GM19099 (cell line): Measurements from ENCODE around the gene PABPN1L.

ENCODE experiments used
- POLR2A ChIP-seq: IDR thresholded peaks from 3 replicates; pipeline ENCODE4 v1.6.1; 2011; ENCODE audit warnings: low read depth; ENCODE audit not compliant: insufficient read length; ENCODE audit errors: extremely low read depth

Gene PABPN1L

DNA sequence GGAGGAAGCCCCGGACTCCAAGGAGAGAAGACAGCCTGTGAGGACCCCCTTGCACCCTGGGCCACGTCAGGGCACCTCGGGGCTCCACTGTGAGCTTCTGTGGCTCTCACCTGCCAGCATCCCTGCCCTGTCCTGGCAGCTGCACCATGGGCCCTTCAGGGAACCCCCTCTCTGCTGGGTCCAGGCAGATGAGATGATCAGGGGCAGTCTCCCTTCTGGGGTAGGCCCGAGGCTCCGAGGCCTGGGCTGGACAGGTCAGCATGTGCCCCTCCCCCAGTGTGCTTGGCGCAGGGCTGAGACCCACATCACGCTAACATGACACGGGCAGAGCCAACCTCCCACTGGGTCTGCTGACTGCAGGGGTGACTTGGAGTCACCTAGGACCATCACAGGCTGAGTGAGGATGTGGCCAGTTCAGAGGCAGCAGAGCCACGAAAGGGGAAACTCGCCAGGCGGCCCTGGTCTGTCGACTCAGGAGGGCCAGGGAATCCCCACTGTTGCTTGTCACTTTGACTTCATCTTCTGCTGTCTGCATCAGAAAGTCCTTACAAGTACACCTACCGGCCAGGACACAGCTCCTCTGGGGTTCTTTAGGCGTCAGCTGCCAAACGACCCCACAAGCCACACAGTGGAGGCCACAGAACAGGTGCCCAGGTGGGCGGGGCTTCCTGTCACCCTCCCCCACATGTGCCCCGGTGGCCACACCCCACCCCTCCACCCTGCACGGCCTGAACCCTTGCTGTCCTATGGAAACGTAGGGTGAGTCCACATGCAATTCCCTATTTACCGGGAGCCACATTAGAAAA lies 12.0 kb downstream of the PABPN1L start:
- no peak for TF ChIP-seq POLR2A

DNA sequence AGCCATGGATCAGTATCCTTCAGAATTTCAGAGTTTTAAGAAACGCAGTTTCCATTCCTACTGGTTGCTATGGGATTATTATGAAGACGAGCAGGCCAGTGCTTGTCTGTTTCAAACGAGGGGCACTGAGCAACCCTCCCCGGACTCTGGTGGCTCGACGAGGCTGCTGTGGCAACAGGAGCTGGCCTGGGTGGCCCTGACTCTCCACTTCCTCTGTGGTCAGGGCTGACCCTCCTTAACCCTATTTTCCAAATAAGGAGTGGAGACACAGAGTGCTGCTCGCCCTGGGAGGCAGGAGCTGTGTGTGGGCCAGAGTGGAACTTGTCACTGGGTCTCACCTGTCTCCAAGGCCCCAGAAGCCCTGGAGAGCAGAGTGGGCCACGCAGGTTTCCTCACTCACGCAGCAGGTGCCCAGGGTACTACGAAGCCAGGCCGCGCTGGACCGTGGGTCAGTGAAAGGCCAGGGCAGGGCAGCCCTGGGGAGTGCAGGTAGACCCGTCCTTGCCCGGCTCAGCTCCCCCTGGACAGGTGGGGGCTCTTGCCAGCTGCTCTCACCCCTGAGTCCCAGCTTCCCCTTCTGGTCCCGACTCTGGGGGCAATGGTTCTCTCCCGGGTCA lies 13.0 kb downstream of the PABPN1L start:
- no peak for TF ChIP-seq POLR2A

DNA sequence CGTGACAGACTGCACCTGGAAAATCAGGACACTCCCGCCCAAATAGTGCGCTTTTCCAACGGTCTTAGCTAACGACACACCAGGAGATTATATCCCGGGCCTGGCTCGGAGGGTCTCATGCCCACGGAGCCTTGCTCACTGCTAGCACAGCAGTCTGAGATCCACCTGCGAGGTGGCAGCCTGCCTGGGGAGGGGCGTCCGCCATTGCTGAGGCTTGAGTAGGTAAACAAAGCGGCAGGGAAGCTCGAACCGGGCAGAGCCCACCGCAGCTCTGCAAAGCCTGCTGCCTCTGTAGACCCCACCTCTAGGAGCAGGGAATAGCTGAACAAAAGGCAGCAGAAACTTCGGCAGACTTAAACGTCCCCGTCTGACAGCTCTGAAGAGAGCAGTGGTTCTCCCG lies 14.8 kb downstream of the PABPN1L start:
- TF ChIP-seq POLR2A = no peak

DNA sequence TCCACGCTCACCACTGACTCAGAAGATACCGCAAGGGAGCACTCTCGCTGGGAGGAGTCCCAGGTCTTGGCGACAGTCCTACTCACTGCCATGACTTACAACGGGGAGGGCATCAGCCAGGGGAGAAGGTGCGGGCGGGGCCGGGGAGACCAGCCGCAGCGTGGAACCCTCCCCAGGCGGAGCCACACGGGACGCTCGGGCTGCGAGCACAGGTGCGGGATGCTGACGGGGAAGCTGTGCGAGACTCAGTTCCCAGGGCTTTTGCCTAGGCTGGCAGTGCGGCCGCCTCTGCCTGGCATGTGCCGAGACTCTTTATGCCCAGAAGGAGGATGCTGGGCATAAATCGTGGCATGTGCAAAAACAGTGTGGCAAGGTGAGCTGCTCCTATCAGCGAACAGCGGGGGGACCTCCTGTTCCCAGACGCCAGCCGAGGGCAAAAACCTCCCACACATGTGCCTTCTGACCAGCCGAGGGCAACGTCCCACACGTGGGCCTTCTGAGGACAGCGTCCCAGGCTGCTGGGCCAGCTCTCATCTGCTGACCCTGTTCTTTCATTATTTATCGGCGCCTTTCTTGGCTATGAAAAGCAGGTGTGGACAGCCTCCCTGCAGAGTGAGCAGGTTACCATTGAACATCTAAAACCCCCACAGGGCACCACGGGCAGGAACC lies 15.8 kb downstream of the PABPN1L start:
- no peak for TF ChIP-seq POLR2A

DNA sequence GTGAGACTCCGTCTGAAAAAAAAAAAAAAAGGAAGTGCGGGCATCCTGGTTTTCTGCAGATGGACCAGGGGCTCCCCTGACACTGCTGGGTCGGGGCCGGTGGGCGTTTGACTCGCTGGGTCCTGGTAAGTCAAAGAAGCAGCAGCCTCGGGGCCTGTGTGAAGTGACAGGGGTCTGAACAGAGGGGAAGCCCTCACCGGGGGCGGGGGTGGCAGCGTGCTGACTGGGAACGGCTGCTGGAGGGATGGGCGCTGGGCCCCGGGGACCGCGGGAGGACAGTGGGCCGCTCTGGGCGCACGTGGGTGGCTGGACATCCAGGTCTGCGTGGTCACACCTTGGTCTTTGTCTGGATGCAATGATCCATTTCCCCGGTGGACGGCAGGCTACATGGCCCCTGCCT lies 17.9 kb downstream of the PABPN1L start:
- no peak for TF ChIP-seq POLR2A

DNA sequence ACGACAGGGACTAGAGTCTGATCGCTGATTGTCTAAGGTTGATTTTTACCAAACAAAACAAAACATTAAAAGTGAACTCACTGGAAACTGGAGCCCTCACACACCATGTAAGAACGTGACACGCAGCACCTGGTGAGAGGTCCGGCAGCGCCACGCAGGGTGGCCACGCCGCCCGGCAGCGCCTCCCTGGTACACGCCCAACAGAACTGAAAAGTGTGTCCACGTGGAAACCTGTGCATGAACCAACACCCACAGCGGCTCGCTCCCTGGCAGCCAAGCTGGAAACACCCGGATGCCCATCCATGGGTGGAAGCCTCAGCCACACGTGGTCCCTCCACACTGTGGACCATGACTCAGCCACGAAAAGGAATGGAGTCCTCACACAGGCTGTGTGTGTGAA lies 18.8 kb downstream of the PABPN1L start:
- no peak for TF ChIP-seq POLR2A

DNA sequence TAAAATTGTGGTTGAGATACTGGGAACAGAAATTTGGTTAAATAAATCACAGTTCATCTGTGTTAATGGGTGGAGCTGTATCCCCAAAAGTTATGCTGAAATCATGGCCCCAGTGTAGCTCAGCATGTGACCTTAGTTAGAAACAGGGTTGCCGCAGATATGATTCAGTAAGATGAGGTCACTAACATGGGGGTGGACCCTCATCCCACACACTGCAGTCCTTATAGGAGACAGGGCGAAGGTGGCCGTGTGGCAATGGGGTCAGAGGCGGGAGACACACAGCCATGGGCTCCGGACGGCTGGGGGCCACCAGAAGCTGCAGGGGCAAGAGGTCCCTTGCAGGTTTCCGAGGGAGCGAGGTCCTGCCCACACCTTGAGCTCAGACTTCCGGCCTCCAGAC lies 20.4 kb downstream of the PABPN1L start:
- TF ChIP-seq POLR2A = no peak

DNA sequence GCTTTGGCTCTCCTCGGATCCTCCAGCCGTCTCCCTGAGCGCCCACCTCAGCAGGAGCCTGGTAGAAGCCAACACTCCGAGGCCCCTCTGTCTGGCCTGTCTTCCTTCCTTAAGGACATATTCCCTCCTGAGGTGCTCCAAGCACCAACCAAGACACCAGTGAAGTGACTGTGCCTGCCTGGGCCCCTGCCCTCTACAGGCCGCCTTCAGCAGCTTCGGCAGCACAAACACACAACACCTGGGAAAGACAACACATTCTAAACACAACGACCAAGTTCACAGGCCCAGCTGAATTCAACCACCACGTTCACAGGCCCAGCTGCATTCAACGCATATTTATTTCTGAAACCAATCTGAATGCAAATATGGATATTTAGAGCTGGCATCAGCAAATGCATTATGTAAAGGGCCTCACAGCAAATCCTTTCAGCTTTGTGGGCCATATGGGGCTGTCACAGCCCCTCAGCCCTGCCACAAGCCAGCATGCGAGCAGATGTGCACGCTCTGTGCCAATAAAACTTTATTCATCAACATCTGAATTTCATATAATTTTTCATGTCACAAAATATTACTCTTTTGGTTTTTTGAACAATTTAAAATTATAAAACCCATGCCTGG lies 21.9 kb downstream of the PABPN1L start:
- no peak for TF ChIP-seq POLR2A

DNA sequence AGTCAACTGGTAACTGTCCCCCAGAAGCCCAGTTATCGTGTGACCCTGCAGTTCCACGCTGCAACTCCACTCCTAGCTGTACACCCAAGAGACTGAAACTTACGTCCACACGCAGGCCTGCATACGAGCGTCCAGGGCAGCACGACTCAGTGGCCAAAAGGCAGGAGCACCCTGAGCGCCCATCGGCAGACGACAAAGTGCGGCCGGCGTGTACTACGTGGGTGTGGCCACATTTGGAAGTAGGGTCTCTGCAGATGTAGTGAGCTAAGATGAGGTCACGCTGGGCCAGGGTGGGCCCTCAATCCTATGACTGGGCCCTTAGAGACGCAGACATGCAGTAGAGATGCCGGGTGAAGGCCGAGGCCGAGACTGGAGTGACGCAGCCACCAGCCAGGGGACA lies 23.2 kb downstream of the PABPN1L start:
- TF ChIP-seq POLR2A = no peak

DNA sequence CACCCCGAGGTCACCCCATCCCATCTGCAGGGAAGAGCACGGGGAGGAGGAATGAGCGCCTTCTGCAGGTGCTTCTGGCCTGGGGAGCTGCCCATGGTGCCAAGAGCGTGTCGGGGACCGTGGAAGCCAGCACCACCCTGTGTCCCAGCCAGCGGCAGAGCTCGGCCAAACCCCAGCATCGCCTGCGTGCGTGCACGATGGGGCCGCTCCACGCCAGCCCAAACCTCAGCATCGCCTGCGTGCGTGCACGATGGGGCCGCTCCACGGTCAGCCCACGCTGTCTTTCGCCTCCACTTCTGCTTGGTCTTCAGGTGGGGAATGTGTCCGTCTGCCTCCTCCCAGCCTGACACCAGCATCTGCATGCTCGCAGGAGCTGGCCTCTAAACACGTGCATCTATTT lies 23.7 kb downstream of the PABPN1L start:
- no peak for TF ChIP-seq POLR2A

DNA sequence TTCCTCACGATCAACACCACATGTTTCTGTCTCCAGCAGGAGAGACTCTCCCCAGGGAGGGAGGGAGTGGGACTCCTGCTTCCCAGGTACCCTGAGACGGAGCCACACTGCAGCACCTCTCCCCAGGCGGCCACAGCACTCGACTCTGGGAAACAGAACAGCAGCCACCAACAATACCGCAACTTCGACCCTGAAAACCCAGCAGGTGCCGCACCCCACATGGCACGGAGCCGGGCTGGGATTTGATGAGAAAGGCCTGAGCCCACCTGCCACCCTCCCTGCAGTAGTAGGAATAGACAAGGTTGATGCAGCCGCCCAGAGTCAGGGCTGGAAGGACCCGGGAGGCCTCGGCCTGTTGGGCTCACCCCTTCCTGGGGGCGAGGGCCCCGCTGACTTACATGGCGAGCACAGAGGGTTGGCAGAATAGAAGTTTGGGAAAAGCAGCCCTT lies 24.1 kb downstream of the PABPN1L start:
- no peak for TF ChIP-seq POLR2A

DNA sequence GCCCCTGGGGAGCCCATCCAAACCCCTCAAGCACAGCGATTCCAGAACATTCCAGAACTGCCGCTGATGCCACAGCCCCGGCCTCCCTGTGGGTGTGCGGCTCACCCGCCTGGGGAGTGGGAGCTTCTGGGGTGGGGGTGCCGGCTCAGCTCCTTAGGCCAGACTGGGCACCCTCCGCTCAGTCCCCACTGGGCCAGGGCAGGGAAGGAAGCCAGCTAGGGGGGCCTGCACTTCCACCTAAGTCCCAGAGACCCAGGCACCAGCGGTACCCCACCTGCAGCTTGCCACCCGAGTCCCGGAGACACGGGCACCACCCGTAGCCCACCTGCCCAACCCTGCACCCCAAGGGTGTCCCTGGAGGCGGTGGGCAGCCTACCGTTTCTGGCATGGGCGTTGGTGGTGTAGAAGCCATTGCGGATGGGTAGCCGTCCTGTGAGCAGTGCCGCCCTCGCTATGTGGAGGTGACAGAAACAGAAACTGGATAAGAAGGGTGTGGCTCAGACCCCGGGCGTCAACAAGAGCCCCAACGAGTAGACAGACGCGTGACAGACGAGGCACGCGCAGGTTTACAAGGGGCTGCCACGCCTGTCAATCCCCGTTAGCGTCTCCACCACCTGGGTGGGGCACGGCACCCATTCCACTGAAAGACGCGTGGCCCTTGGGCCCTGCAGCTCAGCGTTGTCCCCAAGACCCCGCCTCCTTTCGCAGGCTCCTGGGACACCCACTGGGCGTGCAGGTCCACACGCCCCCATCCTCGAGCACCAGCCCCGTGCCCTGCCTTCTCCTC lies 24.7 kb downstream of the PABPN1L start:
- TF ChIP-seq POLR2A = no peak

DNA sequence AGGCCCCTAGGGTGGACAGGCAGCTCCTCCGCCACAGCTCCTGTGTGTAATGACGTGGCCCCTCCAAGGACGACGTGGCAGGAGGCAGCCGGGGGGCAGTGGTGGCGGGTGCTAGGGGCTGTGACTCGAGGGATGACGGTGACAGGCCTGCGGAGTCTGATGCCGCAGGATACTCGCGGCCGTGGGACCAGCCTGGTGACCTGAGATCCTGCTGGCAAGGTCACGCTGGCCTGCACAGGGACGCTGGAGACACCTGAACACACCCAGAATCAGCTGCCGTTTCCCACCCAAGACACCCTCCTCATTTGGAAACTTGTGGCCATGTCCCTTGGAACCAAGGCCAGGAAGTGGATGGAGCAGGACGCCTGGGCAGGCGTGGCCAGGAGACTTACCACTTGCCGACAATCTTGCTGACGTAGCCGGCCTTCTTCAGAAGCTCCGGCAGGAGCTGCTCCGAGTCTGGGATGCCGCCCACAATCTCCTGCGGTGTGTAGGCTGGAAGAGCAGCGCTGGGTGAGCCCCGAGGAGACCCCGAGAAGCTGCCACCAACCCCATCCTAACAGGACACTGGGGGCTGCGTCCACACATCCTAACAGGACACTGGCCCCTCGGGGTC lies 25.8 kb downstream of the PABPN1L start:
- TF ChIP-seq POLR2A = no peak

DNA sequence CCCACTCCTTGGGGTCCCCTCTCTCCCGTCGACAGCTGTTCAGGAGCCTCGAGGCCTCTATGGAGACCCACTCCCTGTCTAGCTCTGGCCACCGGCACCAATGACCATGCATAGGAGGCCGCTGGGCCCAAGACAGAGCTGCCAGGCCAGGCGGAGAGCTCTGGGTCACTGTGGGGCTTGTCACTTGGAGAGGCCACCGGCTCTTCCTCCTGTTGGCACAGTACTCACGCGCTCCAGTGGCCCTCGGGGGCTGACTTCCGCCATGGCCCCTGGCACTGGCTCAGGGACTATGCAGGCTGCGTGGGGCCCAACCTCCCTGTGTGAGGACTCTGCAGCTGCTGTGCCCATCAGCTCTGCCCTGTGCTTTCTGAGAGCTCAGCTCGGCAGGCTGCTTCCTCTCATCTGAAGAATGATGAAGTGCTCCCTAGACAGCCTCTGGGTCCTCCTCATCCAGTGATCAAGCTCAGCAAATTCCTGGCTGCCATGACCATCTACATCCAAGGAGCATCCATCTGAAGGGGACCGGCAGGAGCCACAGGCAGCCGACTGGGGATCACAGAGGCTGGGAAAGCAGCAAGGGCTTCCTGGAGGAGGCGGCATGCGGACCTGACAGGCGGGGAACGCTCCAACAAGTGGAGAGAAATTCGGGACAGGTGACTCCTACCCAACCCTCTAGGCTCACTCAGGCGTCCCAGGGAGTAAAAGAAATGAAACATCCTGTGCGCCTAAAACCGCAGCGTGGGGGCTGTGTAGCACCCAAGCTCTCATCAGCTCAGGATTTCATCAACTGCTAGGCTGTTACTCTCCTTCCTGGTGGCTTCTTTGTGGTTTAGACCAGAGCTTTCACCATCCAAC lies 26.5 kb downstream of the PABPN1L start:
- no peak for TF ChIP-seq POLR2A

DNA sequence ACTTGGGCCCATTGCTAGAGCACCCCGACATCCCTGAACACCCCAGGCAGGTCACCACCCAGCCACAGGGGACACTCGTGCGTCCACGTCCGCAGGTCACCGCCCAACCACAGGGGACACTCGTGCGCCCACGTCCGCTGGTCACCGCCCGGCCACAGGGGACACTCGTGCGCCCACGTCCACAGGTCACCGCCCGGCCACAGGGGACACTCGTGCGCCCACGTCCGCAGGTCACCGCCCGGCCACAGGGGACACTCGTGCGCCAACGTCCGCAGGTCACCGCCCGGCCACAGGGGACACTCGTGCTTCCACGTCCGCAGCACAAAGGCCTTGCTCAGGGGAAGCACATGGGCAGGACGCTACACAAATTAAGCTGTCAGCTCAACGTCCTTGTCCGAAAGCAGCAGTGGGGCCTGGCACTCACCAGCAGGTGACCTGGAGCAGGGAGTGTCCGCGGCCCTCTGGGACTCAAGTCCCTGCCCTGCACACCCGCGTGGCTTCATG lies 27.4 kb downstream of the PABPN1L start:
- TF ChIP-seq POLR2A = no peak
